ENCODE results near the gene DLL3.
A peak's percentile ranks its signal among the peaks of the same experiment; 100 is the strongest.

The DLL3 gene

GRCh38 chr19:39533003-39533512, 34.3 kb downstream of the DLL3 start:
- TF ChIP-seq ZNF384 (IDR thresholded peaks at IDR 0.05) (peak; percentile 92), TARDBP (IDR thresholded peaks at IDR 0.05) (no peak)
- ChIA-PET POLR2A (interaction anchor here (0.6 to 3.5 kb wide), 11 partner anchors 13 to 313 kb away, joined by 3 to 25 read pairs (median 5); partner anchors contain the start of genes FBL, RPS16 and TIMM50), CTCF (interaction anchor here (0.5 to 1.4 kb wide), 7 partner anchors 13 to 321 kb away, joined by 3 to 9 read pairs (median 4); no protein-coding TSS in a partner anchor)
- no peak for DNase-seq (ENCODE audit: extremely low spot score)

GRCh38 chr19:39533791-39534190, 35.0 kb downstream of the DLL3 start:
- DNase-seq (ENCODE audit: extremely low spot score), result no peak
- TF ChIP-seq ARNT (IDR thresholded peaks at IDR 0.05) (no peak), SP1 (IDR thresholded peaks at IDR 0.05) (no peak), NFRKB (IDR thresholded peaks at IDR 0.05) (no peak), LEF1 (IDR thresholded peaks at IDR 0.05; ENCODE audit: borderline replicate concordance) (no peak), BHLHE40 (IDR thresholded peaks at IDR 0.05; ENCODE audit: borderline replicate concordance) (no peak), TARDBP (IDR thresholded peaks at IDR 0.05) (no peak), SUZ12 (IDR thresholded peaks at IDR 0.05) (no peak), L3MBTL2 (conservative IDR thresholded peaks at IDR 0.05) (no peak), PKNOX1 (IDR thresholded peaks at IDR 0.05) (no peak), CTBP1 (IDR thresholded peaks at IDR 0.05; ENCODE audit: borderline replicate concordance) (no peak), FOXM1 (IDR thresholded peaks at IDR 0.05; ENCODE audit: borderline replicate concordance) (no peak), ZNF384 (IDR thresholded peaks at IDR 0.05) (no peak), ELF4 (IDR thresholded peaks at IDR 0.05) (no peak), FOXK2 (IDR thresholded peaks at IDR 0.05) (no peak), FOXA1 (IDR thresholded peaks at IDR 0.05) (no peak)
- ChIA-PET CTCF (interaction anchor here (0.6 to 1.6 kb wide), 3 partner anchors 14 to 59 kb away, joined by 4 to 6 read pairs (median 4); no protein-coding TSS in a partner anchor), POLR2A (interaction anchor here (1.8 to 3.5 kb wide), 2 partner anchors 36 to 98 kb away, joined by 4 to 25 read pairs; partner anchors contain the start of gene RPS16)

- ChIA-PET CTCF (no interaction called here), POLR2A (interaction anchor here (1.2 to 1.6 kb wide), 4 partner anchors 94 to 148 kb away, joined by 4 to 12 read pairs (median 4); partner anchors contain the start of genes MED29, PAF1, RPS16 and SUPT5H)
- no peak for DNase-seq (ENCODE audit: extremely low spot score)
- TF ChIP-seq ELF4 (IDR thresholded peaks at IDR 0.05), result no peak
- TF ChIP-seq TARDBP (IDR thresholded peaks at IDR 0.05), result no peak
- 0 out of 2 replicates have a peak, but pooled peaks have one; percentile 10 for TF ChIP-seq ZNF384 (IDR thresholded peaks at IDR 0.05)
- TF ChIP-seq LEF1 (IDR thresholded peaks at IDR 0.05; ENCODE audit: borderline replicate concordance), result no peak
- TF ChIP-seq L3MBTL2 (conservative IDR thresholded peaks at IDR 0.05), result no peak
Measured at GRCh38 chr19:39539165-39539517, 40.4 kb downstream of the DLL3 start.

GRCh38 chr19:39539518-39540332, 41.0 kb downstream of the DLL3 start, which contains the start of gene EID2:
Gene EID2 (minus strand): TSS chr19:39540161. CDS start chr19:39540079, 82 bp downstream.
- TF ChIP-seq SP1 (IDR thresholded peaks at IDR 0.05) (no peak), ARNT (IDR thresholded peaks at IDR 0.05) (peak; percentile 42; the same call in 1 of the 2 replicates), FOXM1 (IDR thresholded peaks at IDR 0.05; ENCODE audit: borderline replicate concordance) (0 out of 2 replicates have a peak, but pooled peaks have one; percentile 29)
- ChIA-PET POLR2A (interaction anchor here (1.2 to 1.6 kb wide), 4 partner anchors 95 to 149 kb away, joined by 4 to 12 read pairs (median 4); partner anchors contain the start of genes MED29, PAF1, RPS16 and SUPT5H), CTCF (interaction anchor here (0.6 kb wide), 3 partner anchors 119 to 1394 kb away, joined by 3 read pairs; no protein-coding TSS in a partner anchor)
- DNase-seq (ENCODE audit: extremely low spot score), result peak; percentile 98

GRCh38 chr19:39540333-39540673, 41.6 kb downstream of the DLL3 start:
- CTCF ChIA-PET, result interaction anchor here (0.6 kb wide), 3 partner anchors 119 to 1393 kb away, joined by 3 read pairs; no protein-coding TSS in a partner anchor

GRCh38 chr19:39542206-39542605, 43.5 kb downstream of the DLL3 start:
- ChIA-PET POLR2A (interaction anchor here (1.0 to 1.5 kb wide), 2 partner anchors 97 to 106 kb away, joined by 3 to 4 read pairs; partner anchors contain the start of genes RPS16 and SUPT5H), CTCF (interaction anchor here (0.5 to 1.7 kb wide), 2 partner anchors 9 to 313 kb away, joined by 5 to 6 read pairs; no protein-coding TSS in a partner anchor)
- DNase-seq (ENCODE audit: extremely low spot score), result no peak
- TF ChIP-seq FOXK2 (IDR thresholded peaks at IDR 0.05) (no peak), FOXA1 (IDR thresholded peaks at IDR 0.05) (no peak), SUZ12 (IDR thresholded peaks at IDR 0.05) (no peak), ELF4 (IDR thresholded peaks at IDR 0.05) (no peak), NFRKB (IDR thresholded peaks at IDR 0.05) (no peak), L3MBTL2 (conservative IDR thresholded peaks at IDR 0.05) (no peak), ZNF384 (IDR thresholded peaks at IDR 0.05) (no peak), LEF1 (IDR thresholded peaks at IDR 0.05; ENCODE audit: borderline replicate concordance) (no peak), ARNT (IDR thresholded peaks at IDR 0.05) (no peak), TARDBP (IDR thresholded peaks at IDR 0.05) (no peak), PKNOX1 (IDR thresholded peaks at IDR 0.05) (no peak), FOXM1 (IDR thresholded peaks at IDR 0.05; ENCODE audit: borderline replicate concordance) (no peak), BHLHE40 (IDR thresholded peaks at IDR 0.05; ENCODE audit: borderline replicate concordance) (no peak), SP1 (IDR thresholded peaks at IDR 0.05) (no peak), HDGF (IDR thresholded peaks at IDR 0.05; ENCODE audit: borderline replicate concordance) (no peak), CTBP1 (IDR thresholded peaks at IDR 0.05; ENCODE audit: borderline replicate concordance) (no peak)

More at GRCh38 chr19:39540333-39540673, 41.6 kb downstream of the DLL3 start:
- no peak for DNase-seq (ENCODE audit: extremely low spot score)
- TF ChIP-seq ELF4 (IDR thresholded peaks at IDR 0.05) (no peak), PKNOX1 (IDR thresholded peaks at IDR 0.05) (0 out of 2 replicates have a peak, but pooled peaks have one; percentile 17)
- POLR2A ChIA-PET, result interaction anchor here (0.7 to 1.6 kb wide), 3 partner anchors 95 to 149 kb away, joined by 3 to 5 read pairs (median 4); partner anchors contain the start of genes MED29, PAF1, RPS16 and SUPT5H

Data from HEK293T (cell line).